Smooth muscle cell (in vitro differentiated cells): Measurements from ENCODE around the gene TMPRSS9. TPM values are rescaled to one million over a fixed set of nuclear protein-coding genes. Genes with fewer than 3 reads are reported as not detected.
A peak's percentile ranks its signal among the peaks of the same experiment; 100 is the strongest.

Experiments
- DNase-seq: peaks from one replicate; lab custom pipeline; 2025; ENCODE audit not compliant: unreplicated experiment; lab: John Stamatoyannopoulos, UW
- H2AFZ ChIP-seq: fragments of 200-600 bp; sonication (generic); 2 replicates; pipeline ENCODE4 v1.6.0; 2016; ENCODE audit warnings: antibody characterized with exemption, low read depth, mild to moderate bottlenecking
- H3F3A ChIP-seq: fragments of 200-600 bp; sonication (generic); 2 replicates; pipeline ENCODE4 v1.6.0; 2017; ENCODE audit warnings: antibody characterized with exemption, low read depth
- H3K27ac ChIP-seq: fragments of 200-600 bp; sonication (generic); 2 replicates; pipeline ENCODE4 v1.5.1; 2016; ENCODE audit warnings: low read depth, mild to moderate bottlenecking
- H3K27me3 ChIP-seq: fragments of 200-600 bp; sonication (generic); 2 replicates; pipeline ENCODE4 v1.6.1; 2016; ENCODE audit warnings: low read depth, mild to moderate bottlenecking
- H3K36me3 ChIP-seq: fragments of 200-600 bp; sonication (generic); 2 replicates; pipeline ENCODE4 v1.5.1; 2016; ENCODE audit warnings: low read depth
- H3K4me1 ChIP-seq: fragments of 200-600 bp; sonication (generic); 2 replicates; pipeline ENCODE4 v1.5.1; 2016; ENCODE audit warnings: low read depth
- H3K4me2 ChIP-seq: fragments of 200-600 bp; sonication (generic); 2 replicates; pipeline ENCODE4 v1.6.0; 2016; ENCODE audit warnings: mild to moderate bottlenecking
- H3K4me3 ChIP-seq: fragments of 200-600 bp; sonication (generic); 2 replicates; pipeline ENCODE4 v1.5.1; 2016; ENCODE audit warnings: mild to moderate bottlenecking
- H3K79me2 ChIP-seq: fragments of 200-600 bp; sonication (generic); 2 replicates; pipeline ENCODE4 v1.6.0; 2016; ENCODE audit warnings: low read depth, mild to moderate bottlenecking
- H3K9ac ChIP-seq: fragments of 200-600 bp; sonication (generic); 2 replicates; pipeline ENCODE4 v1.6.0; 2016; ENCODE audit warnings: low read depth
- H3K9me3 ChIP-seq: fragments of 200-600 bp; sonication (generic); replicated peaks from 2 replicates; pipeline ENCODE4 v1.5.1; 2016; ENCODE audit warnings: low read depth
- H4K20me1 ChIP-seq: fragments of 200-600 bp; sonication (generic); 2 replicates; pipeline ENCODE4 v1.6.0; 2016; ENCODE audit warnings: low read depth
- CTCF ChIP-seq: fragments of 200-600 bp; sonication (generic); IDR thresholded peaks from 2 replicates; pipeline ENCODE4 v1.5.1; 2017; ENCODE audit warnings: borderline replicate concordance, mild to moderate bottlenecking, antibody characterized with exemption; ENCODE audit not compliant: insufficient read depth, poor library complexity, severe bottlenecking
- WGBS: methylation state at CpG from one replicate; pipeline ENCODE4 v1.1.7; 2016; ENCODE audit warnings: low lambda C conversion rate; 5-methylcytosine and 5-hydroxymethylcytosine counted together
- polyA plus RNA-seq: library from polyadenylated mRNA; unstranded; fragments of >200 nt; fragmentation: Nextera tagmentation; extraction: Ambion mirVana; gene quantifications from 2 replicates; pipeline ENCODE4 v1.2.1, GENCODE V29; 2016
- total RNA-seq: library from RNA; depleted of rRNA; stranded (reverse); fragments of >200 nt; gene quantifications from 2 replicates; pipeline ENCODE4 v1.2.3, GENCODE V29; 2014

TMPRSS9 gene
- total and polyA plus RNA-seq, 2 experiments from 2014 or later, result 0.05 TPM; not detected in 1

DNA sequence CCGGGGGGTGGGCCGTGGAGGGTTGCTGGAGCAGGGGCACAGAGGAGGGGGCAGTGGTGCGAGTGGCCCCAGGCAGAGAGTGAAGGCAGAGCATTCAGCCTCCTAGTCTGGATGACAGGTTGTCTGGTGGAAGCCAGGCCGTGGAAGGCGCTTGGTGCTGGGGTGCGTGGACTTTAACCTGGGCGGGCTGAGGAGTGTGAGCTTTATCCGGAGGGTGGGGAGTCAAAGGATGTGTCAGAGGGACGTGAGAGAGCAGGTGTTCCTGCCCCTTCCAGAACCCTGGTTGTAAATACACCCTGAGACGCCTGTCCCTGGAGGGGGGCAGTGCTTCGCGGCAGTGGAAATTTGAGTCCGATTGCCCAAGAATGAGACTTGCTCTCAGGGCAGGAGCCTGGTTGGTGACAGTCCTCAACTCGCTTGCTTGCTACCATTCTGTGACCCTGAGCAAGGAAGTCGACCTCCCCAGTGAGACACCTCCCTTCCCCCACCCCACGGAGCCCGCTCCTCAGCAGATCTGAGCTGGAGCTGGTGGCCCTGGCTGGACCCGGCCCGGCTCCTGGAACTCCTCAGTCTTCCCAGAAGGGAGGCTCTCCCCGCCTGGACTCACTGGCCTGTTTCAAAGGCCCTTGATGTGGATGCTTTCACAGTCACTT is 29.3 kb upstream of the TMPRSS9 start:
- Histone ChIP-seq H3K36me3 (no peaks in the 10 kb centered on the region), H3F3A (no peaks in the 10 kb centered on the region), H3K9me3 (no peaks in the 10 kb centered on the region), H3K4me2 (no peak overlapping the region), H3K27ac (no peak overlapping the region), H3K4me3 (peak overlapping the region; percentile 16), H3K4me1 (peaks cover 28% of the 10 kb centered on the region), H4K20me1 (peaks cover 60% of the 10 kb centered on the region), H3K9ac (no peak overlapping the region), H3K27me3 (no peaks in the 10 kb centered on the region), H2AFZ (no peak overlapping the region), H3K79me2 (peaks cover 87% of the 10 kb centered on the region)
- TF ChIP-seq CTCF, result no peak
- 80% methylated on average over 18 of the region's 20 CpGs for WGBS
- DNase-seq, result no peak

DNA sequence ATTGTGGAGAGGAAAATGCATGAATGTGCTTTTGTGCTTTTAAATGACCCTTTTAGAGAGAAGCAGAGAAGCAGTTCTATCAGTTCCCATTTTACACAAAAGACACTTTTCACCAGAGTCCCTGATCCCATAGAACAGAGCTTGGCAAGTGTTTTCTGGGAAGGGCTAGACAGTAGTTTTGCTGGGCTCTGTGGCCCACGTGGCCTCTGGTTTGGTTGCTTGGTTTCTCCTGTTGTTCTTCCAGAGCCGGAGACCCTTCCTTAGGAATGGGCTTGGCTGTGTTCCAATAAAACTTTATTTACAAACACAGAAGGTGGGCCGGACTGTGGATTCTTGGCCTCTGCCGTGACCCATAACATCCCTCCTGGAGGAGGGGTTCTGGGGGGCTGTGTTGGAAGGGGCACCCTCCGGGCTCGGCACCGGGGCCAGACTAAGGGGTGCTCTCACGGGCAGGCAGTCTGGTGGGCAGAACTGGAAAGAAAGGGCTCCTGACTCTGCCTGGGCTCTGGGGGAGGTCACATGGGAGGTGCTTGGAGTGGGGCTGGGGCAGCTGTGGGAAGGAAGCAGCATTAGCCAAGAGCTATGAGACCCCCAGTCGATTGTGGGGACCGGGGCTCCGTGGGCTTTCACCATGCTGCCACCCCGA is 28.3 kb upstream of the TMPRSS9 start:
- H3K4me2 ChIP-seq, result no peak overlapping the region
- H3K27me3 ChIP-seq, result no peaks in the 10 kb centered on the region
- H2AFZ ChIP-seq, result no peak overlapping the region
- H3K4me1 ChIP-seq, result peaks cover 28% of the 10 kb centered on the region
- no peak overlapping the region for H3K27ac ChIP-seq
- H3K9ac ChIP-seq, result no peak overlapping the region
- 94% methylated on average over 12 of the region's 12 CpGs for WGBS
- no peaks in the 10 kb centered on the region for H3K9me3 ChIP-seq
- H3K4me3 ChIP-seq, result no peak overlapping the region
- DNase-seq, result no peak
- peaks cover 67% of the 10 kb centered on the region for H4K20me1 ChIP-seq
- no peaks in the 10 kb centered on the region for H3K36me3 ChIP-seq
- TF ChIP-seq CTCF, result no peak
- peaks cover 84% of the 10 kb centered on the region for H3K79me2 ChIP-seq
- H3F3A ChIP-seq, result no peaks in the 10 kb centered on the region

DNA sequence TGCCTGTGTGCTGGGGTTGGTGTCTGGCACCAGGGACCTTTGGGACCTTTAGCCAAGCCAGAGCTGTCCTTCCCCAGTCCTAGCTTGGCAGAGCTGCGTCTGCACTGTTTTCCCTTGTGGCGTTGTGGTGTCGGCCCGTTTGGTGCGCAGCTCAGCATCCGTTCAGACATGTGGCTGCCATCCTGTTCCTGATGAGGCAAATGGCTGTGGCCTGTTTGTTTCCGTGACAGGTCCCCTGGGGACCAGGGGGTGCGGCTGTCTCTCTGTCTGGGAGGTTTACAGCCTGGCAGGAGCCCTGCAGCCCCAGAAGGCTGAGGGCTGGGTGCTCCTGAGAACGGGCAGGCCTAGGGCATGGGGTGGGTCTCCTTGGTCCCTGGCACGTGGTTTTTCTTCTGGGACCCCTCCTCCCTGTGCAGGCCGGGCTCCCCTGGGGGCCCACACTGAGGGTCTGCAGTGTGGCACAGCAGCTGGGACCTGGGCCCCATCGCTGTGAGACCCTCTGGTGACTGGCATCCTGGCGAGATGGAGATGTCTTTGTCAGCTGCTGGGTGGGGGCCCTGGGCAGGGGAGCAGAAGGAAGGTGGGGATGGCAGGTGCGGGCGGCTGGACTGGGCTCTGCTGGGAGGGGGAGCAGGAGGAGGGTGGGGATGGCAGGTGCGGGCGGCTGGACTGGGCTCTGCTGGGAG is 27.6 kb upstream of the TMPRSS9 start:
- Histone ChIP-seq H3K9ac (no peak overlapping the region), H4K20me1 (peaks cover 70% of the 10 kb centered on the region), H3K4me2 (no peak overlapping the region)

More for the DNA sequence above, 27.6 kb upstream of the TMPRSS9 start:
- Histone ChIP-seq H3K36me3 (no peaks in the 10 kb centered on the region), H3K79me2 (peaks cover 77% of the 10 kb centered on the region), H3K9me3 (no peaks in the 10 kb centered on the region), H3K27me3 (no peaks in the 10 kb centered on the region), H2AFZ (no peak overlapping the region), H3F3A (no peaks in the 10 kb centered on the region), H3K4me3 (no peak overlapping the region), H3K27ac (no peak overlapping the region), H3K4me1 (peaks cover 26% of the 10 kb centered on the region)
- 88% methylated on average over 13 of the region's 17 CpGs for whole genome bisulfite sequencing
- no peak for DNase-seq
- TF ChIP-seq CTCF, result no peak
